Measurements from ENCODE around the gene RAVER2. TPM values are rescaled to one million over a fixed set of nuclear protein-coding genes. Genes with fewer than 3 reads are reported as not detected.

The RAVER2 gene
- total RNA-seq, 1 donor from 2014 or later = 3.5 TPM

DNA sequence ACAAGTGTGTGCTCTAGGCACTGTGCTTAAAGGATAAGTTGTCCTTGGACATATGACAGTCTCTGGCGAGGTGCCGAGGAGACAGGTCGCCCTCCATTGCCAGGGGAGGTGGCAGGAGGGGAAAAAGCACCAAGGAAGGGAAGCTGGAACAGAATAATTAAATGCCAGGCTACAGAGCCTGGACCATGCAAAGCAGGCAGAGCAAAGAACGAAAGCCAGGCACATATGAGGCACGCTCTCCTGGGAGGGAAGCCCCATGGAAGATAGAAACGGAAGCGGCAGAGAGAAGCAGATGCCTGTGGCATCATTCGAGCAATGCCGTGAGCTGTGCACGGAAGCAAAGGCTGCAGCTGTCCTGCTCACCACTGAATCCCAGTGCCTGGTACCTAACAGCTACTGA lies 130.2 kb downstream of the RAVER2 start:
- no peak for DNase-seq (ENCODE audit: low spot score)

DNA sequence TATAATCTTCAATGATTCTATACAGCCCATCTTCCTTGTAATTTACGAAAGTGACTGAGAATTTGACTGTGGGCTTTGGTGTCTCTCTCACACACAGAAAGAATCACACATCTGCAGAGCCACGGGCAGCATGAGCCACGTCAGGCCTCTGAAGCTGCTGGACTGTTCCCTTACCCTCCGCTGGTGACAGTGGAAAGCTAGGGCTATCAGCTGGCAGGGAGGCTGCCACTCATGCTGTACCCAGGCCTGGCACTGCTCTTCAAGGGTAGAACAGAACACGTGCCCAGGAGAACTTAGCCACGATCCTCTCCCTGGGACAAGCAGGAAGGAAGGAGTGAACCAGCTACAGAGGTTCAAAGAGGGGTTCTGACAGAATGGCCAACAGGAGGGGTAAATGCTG lies 130.7 kb downstream of the RAVER2 start:
- DNase-seq (ENCODE audit: low spot score) = no peak

DNA sequence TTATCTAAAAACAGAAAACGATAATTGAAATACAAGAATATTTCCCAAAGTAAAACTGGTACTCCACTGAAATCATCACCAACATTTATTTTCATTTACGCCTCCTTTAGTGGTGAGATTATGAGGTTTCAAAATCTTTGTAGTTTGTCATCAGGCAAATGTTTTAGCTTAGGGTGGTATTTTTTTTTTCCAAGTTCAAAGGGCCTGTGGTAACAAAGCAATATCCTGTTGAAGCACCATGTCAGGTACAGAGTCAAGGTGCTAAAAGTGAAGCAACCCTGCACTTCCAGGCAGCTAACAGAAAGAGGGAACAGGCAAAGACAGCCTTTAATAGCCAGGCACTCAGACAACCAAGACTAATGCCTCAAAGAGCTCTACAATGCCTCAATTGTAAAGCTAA lies 132.3 kb downstream of the RAVER2 start:
- no peak for DNase-seq (ENCODE audit: low spot score)

DNA sequence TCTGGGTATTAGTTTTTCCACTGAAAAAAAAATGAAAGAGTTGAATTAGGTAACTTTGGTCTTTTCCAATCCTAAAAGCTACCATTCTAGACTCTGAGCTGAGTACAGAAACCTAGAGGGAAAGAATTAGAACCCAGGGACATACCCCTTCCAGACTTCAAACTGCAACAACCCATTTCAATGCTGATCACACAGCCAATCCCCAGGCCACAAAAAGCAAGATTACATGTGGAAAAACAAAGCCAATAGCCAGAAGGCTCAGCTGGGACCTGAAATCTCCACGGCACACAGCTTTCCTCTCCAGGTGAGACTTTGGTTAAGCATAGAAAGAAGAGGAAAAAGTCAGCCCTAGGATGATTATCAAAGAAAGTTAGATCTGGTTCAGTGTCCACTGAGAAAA lies 132.7 kb downstream of the RAVER2 start:
- no peak for DNase-seq (ENCODE audit: low spot score)

DNA sequence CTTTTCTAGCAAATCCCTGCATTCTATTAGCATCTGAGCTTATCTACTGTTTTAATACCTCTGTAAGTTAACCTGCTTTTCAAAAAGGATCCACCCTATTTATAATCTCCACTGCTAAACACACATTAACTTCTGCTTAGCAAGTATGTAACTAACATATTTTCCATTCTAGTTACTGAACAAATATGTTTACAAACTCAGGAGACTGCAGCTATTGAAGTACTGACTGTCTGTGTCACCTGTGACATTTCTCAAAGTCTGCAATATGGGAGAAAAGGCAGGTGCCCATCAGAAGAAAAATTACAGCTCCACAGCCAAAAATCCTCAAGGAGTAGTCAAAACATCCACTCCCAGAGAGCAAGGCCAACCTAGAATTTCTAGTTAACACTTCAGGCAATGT lies 133.2 kb downstream of the RAVER2 start:
- DNase-seq (ENCODE audit: low spot score) = no peak

DNA sequence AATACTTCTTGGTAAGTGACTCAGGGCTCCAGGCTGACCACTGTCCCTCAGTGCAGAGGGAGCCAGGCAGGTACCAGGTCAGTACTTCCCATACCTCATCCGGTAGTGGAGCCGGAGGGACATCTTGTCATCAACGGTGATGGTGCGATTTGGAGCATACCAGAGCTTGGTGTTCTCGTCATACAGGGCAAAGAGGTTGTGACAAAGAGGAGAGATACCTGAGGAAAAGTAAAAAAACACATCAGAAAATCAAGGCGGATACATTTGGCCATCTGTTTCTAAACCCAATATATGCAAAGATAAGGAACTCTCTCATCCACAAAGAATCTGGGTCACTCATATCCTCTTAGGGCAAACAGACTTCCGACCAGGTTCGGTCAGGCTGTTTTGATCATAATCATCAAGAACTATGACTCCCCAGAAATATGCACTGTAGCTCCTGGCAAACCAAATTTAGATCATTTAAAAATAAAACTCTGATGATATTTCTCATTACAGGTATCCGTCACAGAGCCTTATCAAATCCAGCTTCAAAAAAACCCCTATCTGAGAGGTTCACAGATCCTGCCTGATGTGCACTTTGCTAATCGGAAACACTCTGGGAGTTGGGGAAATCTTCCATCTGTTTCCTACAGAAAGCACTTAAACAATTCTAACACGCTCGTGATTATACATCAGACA lies 134.2 kb downstream of the RAVER2 start:
- DNase-seq (ENCODE audit: low spot score) = no peak

DNA sequence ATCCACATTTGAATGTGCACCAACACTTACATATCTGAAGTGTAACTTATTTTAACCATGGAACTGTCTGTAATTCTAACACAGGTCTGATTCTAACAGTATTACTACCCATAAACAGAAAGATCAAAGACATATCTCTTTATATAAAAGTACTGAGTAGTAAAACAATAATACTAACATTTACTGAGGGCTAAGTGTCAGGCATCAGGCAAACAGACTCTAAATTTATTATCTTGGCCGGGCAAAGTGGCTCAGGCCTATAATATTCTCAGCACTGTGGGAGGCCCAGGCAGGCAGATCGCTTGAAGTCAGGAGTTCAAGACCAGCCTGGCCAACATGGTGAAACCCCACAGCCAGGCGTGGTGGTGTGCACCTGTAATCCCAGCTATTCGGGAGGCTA lies 135.6 kb downstream of the RAVER2 start:
- DNase-seq (ENCODE audit: low spot score) = no peak

DNA sequence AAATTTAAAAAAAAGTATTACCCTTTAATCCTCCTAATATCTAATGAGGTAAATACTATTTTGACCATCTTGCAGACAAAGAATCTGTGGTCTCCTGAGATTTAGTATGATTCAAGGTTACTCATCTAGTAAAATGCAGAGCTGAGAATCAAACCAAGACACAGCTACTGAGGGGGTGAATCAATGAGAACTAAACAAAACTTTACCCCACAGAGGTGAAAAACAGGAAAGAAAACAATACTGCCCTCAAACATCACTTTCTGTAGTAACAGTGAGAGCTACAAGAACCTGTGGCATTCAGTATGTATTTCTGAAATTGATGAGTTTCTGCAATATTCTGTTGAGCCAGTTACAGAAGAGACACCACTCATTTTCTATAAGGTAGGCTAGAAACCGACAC lies 136.4 kb downstream of the RAVER2 start:
- DNase-seq (ENCODE audit: low spot score) = no peak

Other genes starting within 250 kb of the RAVER2 start
- gene JAK1, start 221.5 kb downstream of the RAVER2 start, total RNA-seq = 187 TPM